Measurements from ENCODE around the gene SCN3A.

The SCN3A gene

GRCh38 chr2:165044505-165045303, 159.1 kb downstream of the SCN3A start:
- DNase-seq = no peak
